ENCODE results near the gene SLC19A1. TPM values are rescaled to one million over a fixed set of nuclear protein-coding genes. Genes with fewer than 3 reads are reported as not detected.
A peak's percentile ranks its signal among the peaks of the same experiment; 100 is the strongest.

Gene SLC19A1
- total RNA-seq, 5 donors from 2014 or later (not counting 1 experiment from before 2014, with no cell fraction given) = 10.4 to 19.2 (median 16.4) TPM

DNA sequence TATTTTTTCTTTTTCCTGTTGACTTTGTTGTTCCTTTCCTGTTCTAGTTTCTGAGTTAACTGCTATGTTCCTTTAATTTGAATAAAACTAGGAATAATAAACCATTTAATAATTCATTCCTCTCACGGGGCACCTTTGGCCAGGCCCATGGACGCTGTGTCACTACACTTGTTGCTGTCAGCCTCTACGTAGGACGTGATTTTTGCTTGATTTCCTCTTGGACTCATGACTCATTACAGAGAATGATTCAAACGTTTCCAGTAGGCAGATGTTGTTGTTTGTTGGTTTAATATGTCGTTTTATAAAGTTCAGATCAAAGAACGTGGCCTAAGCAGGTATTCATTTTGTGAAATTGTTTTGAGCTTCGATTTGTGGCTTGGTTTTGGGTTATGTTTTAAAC is 9.1 kb upstream of the SLC19A1 start:
- peaks cover 0 to 7% of the 10 kb centered on the region in 2 donors for H3K36me3 ChIP-seq (ENCODE audit: control insufficient read depth in 2 of 2, extremely low read depth in 1 of 2, insufficient read depth in 1 of 2, low read length in 1 of 2)
- peak overlapping the region in 1 of 2 donors; percentile 51 for H3K4me3 ChIP-seq (ENCODE audit: control insufficient read depth in 1 of 2, extremely low read depth in 1 of 2, low read length in 1 of 2)
- H3K4me3 Mint-ChIP-seq = peak overlapping the region; percentile 57 to 87 (median 80)
- H3K36me3 Mint-ChIP-seq = no peaks in the 10 kb centered on the region
- peaks cover 35 to 43% (median 38%) of the 10 kb centered on the region in 3 donors for H3K4me1 Mint-ChIP-seq
- ChIA-PET POLR2A (interaction anchor here in 1 of 2 donors (0.7 kb wide), 1 partner anchor 68 kb away, joined by 3 read pairs; no protein-coding TSS in a partner anchor), CTCF (no interaction called here)
- no peaks in the 10 kb centered on the region for H3K27me3 Mint-ChIP-seq
- peaks cover 0 to 2% of the 10 kb centered on the region in 2 experiments for H3K27me3 ChIP-seq (replicated peaks in 1 of 2; ENCODE audit: control insufficient read depth in 2 of 2, extremely low read depth in 1 of 2, insufficient read depth in 2 of 2, low read length in 1 of 2)
- ATAC-seq (replicated peaks in 1 of 4) (peak in 2 of 4 experiments; percentile 31 to 37), DNase-seq (peak in 2 of 35 experiments; percentile 34 to 57)
- peak overlapping the region; percentile 36 for H3K27ac ChIP-seq (ENCODE audit: low read length)
- no peaks in the 10 kb centered on the region for H3K9me3 Mint-ChIP-seq
- no peaks in the 10 kb centered on the region for H3K9me3 ChIP-seq
- 8% methylated on average over 4 of the region's 8 CpGs for WGBS (ENCODE audit: insufficient coverage)
- peak overlapping the region; percentile 91 to 99 for H3K27ac Mint-ChIP-seq
- H3K4me1 ChIP-seq (ENCODE audit: control insufficient read depth in 1 of 2, extremely low read depth in 1 of 2, insufficient read depth in 2 of 2, low read length in 2 of 2) = peaks cover 31 to 47% of the 10 kb centered on the region in 2 experiments

DNA sequence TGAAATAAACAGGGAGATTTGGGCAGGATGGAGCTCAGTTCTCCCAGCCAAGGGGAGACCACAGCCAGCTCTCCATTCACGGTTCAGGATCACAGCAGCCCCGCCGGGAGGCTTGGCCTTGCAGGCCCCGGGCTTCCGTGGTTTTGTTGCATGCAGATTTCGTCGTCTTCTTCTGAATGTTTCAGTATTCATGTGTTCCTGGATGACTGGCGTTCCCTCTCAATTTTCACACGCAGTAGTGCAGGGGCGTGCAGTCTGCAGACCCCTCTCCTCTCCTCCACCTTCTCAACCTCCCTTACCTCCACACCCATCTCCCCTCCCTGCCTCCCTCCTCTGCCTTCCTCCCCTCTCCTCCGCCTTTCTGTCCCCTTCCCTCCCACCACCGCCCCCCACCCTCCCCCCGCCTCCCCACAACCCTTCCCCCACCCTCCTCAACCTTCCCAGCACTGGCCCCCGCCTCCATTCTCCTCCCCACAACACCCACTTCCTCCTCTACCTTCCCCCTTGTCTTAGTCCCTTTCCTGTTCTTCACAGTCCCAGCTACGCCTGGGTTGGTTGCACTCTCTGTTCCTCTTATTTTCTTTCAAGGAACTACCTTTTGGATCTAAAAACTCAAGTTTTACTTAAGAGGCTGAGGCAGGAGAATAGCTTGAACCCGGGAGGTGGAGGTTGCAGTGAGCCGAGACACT is 8.4 kb upstream of the SLC19A1 start:
- CTCF ChIA-PET = no interaction called here

DNA sequence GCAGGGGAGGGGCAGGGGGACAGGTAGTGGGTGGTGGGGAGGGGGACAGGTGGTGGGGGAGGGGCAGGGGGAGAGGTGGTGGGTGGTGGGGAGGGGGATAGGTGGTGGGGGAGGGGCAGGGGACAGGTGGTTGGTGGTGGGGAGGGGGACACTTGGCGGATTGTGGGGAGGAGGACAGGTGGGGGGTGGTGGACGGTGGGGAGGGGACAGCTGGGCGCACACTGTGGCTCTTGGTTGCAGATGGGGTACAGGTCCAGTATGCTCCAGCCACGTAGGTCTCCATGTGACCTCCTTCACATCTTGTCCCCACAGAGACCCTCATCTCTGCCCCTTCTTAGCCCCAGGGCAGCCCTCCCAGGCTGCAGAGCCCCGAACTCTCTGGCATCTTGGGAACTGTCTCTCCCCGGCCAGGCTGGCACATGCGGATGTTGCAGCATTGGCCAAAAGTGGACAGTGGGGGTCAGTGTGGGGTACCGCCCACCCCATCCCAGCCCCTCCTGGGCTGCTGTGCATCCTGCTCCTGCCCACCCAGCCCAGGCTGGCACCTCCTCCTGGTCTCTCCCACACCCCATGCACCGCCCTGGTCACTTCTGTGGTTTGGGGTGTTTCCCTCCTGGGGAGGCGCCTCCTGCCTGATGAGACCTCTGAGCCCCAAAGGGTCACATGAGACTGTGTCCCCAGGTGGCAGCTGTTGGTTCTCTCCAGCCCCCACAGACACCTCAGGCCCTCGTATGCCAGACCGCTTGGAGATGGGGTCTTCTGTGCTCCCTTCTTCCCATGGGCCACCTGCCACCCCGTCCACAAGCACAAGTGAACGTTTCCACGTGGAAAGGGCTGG is 7.6 kb upstream of the SLC19A1 start:
- Mint-ChIP-seq H3K4me3 (peak overlapping the region in 2 of 3 donors; percentile 60 to 87), H3K4me1 (peaks cover 34 to 43% (median 38%) of the 10 kb centered on the region in 3 donors), H3K9me3 (no peaks in the 10 kb centered on the region), H3K27ac (peak overlapping the region; percentile 87 to 88), H3K27me3 (no peaks in the 10 kb centered on the region), H3K36me3 (no peaks in the 10 kb centered on the region)
- H3K9me3 ChIP-seq = no peaks in the 10 kb centered on the region
- peak overlapping the region; percentile 51 for H3K27ac ChIP-seq (ENCODE audit: low read length)
- DNase-seq (no peak), ATAC-seq (replicated peaks in 1 of 4) (no peak)
- peak overlapping the region in 1 of 2 donors; percentile 63 for H3K4me3 ChIP-seq (ENCODE audit: control insufficient read depth in 1 of 2, extremely low read depth in 1 of 2, low read length in 1 of 2)
- 64% methylated on average over 3 of the region's 15 CpGs for WGBS (ENCODE audit: insufficient coverage)
- POLR2A ChIA-PET = no interaction called here
- CTCF ChIA-PET = no interaction called here
- H3K36me3 ChIP-seq (ENCODE audit: control insufficient read depth in 2 of 2, extremely low read depth in 1 of 2, insufficient read depth in 1 of 2, low read length in 1 of 2) = peaks cover 0 to 7% of the 10 kb centered on the region in 2 donors
- H3K4me1 ChIP-seq (ENCODE audit: control insufficient read depth in 1 of 2, extremely low read depth in 1 of 2, insufficient read depth in 2 of 2, low read length in 2 of 2) = peaks cover 31 to 39% of the 10 kb centered on the region in 2 experiments
- H3K27me3 ChIP-seq (replicated peaks in 1 of 2; ENCODE audit: control insufficient read depth in 2 of 2, extremely low read depth in 1 of 2, insufficient read depth in 2 of 2, low read length in 1 of 2) = peaks cover 0 to 2% of the 10 kb centered on the region in 2 experiments

More for the DNA sequence above, 8.4 kb upstream of the SLC19A1 start:
- Histone ChIP-seq H3K4me1 (ENCODE audit: control insufficient read depth in 1 of 2, extremely low read depth in 1 of 2, insufficient read depth in 2 of 2, low read length in 2 of 2) (peaks cover 31 to 40% of the 10 kb centered on the region in 2 experiments), H3K4me3 (ENCODE audit: control insufficient read depth in 1 of 2, extremely low read depth in 1 of 2, low read length in 1 of 2) (peak overlapping the region; percentile 18 to 63), H3K27me3 (replicated peaks in 1 of 2; ENCODE audit: control insufficient read depth in 2 of 2, extremely low read depth in 1 of 2, insufficient read depth in 2 of 2, low read length in 1 of 2) (peaks cover 0 to 2% of the 10 kb centered on the region in 2 experiments), H3K36me3 (ENCODE audit: control insufficient read depth in 2 of 2, extremely low read depth in 1 of 2, insufficient read depth in 1 of 2, low read length in 1 of 2) (peaks cover 0 to 7% of the 10 kb centered on the region in 2 donors), H3K27ac (ENCODE audit: low read length) (peak overlapping the region; percentile 51), H3K9me3 (no peaks in the 10 kb centered on the region)
- peaks cover 34 to 43% (median 38%) of the 10 kb centered on the region in 3 donors for H3K4me1 Mint-ChIP-seq
- H3K4me3 Mint-ChIP-seq = peak overlapping the region; percentile 57 to 87 (median 80)
- ATAC-seq (replicated peaks in 1 of 4) (peak in 3 of 4 experiments; percentile 23 to 36 (median 35)), DNase-seq (peak in 17 of 35 experiments; percentile 20 to 59 (median 30))
- H3K27me3 Mint-ChIP-seq = no peaks in the 10 kb centered on the region
- 6% methylated on average over 9 of the region's 17 CpGs for WGBS (ENCODE audit: insufficient coverage)
- no peaks in the 10 kb centered on the region for H3K36me3 Mint-ChIP-seq
- H3K9me3 Mint-ChIP-seq = no peaks in the 10 kb centered on the region
- POLR2A ChIA-PET = interaction anchor here in 1 of 2 donors (0.7 kb wide), 1 partner anchor 67 kb away, joined by 3 read pairs; no protein-coding TSS in a partner anchor
- H3K27ac Mint-ChIP-seq = peak overlapping the region; percentile 91 to 99

DNA sequence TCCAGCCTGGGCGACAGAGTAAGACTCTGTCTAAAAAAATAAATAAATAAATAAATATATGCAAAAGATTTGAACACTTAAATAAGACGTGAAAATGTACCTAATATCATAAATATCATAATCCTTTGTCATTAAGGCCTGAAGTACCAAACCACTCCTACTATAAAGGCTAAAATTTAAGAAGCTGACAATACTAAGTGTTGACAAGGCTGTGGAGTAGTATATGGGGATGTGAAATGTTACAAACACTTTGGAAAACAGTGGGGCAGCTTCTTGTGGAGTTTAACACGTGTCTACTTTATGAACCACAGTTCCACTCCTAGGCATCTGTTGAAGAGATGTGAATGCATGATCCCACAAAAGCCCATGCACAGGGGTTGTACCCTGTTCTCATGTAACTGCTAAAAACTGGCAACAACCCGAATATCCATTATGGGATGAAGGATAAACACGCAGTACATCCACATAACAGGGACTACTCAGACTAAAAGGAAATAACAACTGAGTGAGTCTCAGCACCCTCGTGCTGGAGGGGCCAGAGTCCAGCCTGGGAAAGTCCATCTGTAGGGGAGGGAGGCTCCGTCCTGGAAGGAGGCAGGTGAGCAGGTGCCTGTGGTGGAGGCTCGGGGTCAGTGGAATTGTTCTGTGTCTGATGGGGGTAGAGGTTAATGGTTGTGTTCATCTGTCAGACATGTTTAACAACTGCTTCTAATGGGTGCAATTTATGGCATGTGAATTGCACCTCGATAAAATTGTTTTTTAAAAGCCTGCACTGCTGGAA is 6.7 kb upstream of the SLC19A1 start:
- H3K27ac ChIP-seq (ENCODE audit: low read length) = no peak overlapping the region
- H3K27me3 Mint-ChIP-seq = no peaks in the 10 kb centered on the region
- peaks cover 29 to 38% (median 32%) of the 10 kb centered on the region in 3 donors for H3K4me1 Mint-ChIP-seq
- no peaks in the 10 kb centered on the region for H3K9me3 ChIP-seq
- ChIA-PET CTCF (no interaction called here), POLR2A (interaction anchor here in 1 of 2 donors (0.6 kb wide), 1 partner anchor 413 kb away, joined by 3 read pairs; no protein-coding TSS in a partner anchor)
- peak overlapping the region in 2 of 3 donors; percentile 32 to 76 for H3K4me3 Mint-ChIP-seq
- H3K36me3 Mint-ChIP-seq = no peaks in the 10 kb centered on the region
- peaks cover 0 to 2% of the 10 kb centered on the region in 2 experiments for H3K27me3 ChIP-seq (replicated peaks in 1 of 2; ENCODE audit: control insufficient read depth in 2 of 2, extremely low read depth in 1 of 2, insufficient read depth in 2 of 2, low read length in 1 of 2)
- peaks cover 0 to 7% of the 10 kb centered on the region in 2 donors for H3K36me3 ChIP-seq (ENCODE audit: control insufficient read depth in 2 of 2, extremely low read depth in 1 of 2, insufficient read depth in 1 of 2, low read length in 1 of 2)
- H3K27ac Mint-ChIP-seq = peak overlapping the region; percentile 71 to 89
- H3K4me1 ChIP-seq (ENCODE audit: control insufficient read depth in 1 of 2, extremely low read depth in 1 of 2, insufficient read depth in 2 of 2, low read length in 2 of 2) = peaks cover 31 to 39% of the 10 kb centered on the region in 2 experiments
- WGBS (ENCODE audit: insufficient coverage) = 93% methylated on average over 3 of the region's 9 CpGs
- H3K4me3 ChIP-seq (ENCODE audit: control insufficient read depth in 1 of 2, extremely low read depth in 1 of 2, low read length in 1 of 2) = no peak overlapping the region
- ATAC-seq (replicated peaks in 1 of 4) (no peak), DNase-seq (no peak)
- H3K9me3 Mint-ChIP-seq = no peaks in the 10 kb centered on the region

DNA sequence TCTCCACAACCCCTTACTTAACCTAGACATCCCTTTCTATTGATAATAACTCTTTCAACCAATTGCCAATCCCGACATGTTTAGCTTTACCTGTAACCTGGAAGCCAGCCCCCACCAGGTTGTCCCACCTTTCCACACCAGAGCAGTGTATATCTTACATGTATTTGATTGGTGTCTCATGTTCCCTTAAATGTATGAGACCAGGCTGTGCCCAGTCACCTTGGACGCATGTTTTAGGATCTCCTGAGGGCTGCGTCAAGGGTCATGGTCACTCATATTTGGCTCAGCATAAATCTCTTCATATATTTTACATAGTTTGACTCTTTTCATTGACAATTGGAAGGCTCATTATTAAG is 5.3 kb upstream of the SLC19A1 start:
- H3K27ac ChIP-seq (ENCODE audit: low read length) = no peak overlapping the region
- Mint-ChIP-seq H3K9me3 (no peaks in the 10 kb centered on the region), H3K36me3 (no peaks in the 10 kb centered on the region), H3K27ac (peak overlapping the region; percentile 24 to 29), H3K4me3 (no peak overlapping the region), H3K27me3 (no peaks in the 10 kb centered on the region), H3K4me1 (peaks cover 30 to 35% (median 32%) of the 10 kb centered on the region in 3 donors)
- ChIA-PET CTCF (no interaction called here), POLR2A (no interaction called here)
- H3K9me3 ChIP-seq = no peaks in the 10 kb centered on the region
- DNase-seq (no peak), ATAC-seq (replicated peaks in 1 of 4) (no peak)
- H3K27me3 ChIP-seq (replicated peaks in 1 of 2; ENCODE audit: control insufficient read depth in 2 of 2, extremely low read depth in 1 of 2, insufficient read depth in 2 of 2, low read length in 1 of 2) = no peaks in the 10 kb centered on the region
- WGBS (ENCODE audit: insufficient coverage) = 100% methylated on average over 1 of the region's 3 CpGs
- H3K36me3 ChIP-seq (ENCODE audit: control insufficient read depth in 2 of 2, extremely low read depth in 1 of 2, insufficient read depth in 1 of 2, low read length in 1 of 2) = peaks cover 0 to 7% of the 10 kb centered on the region in 2 donors
- no peak overlapping the region for H3K4me3 ChIP-seq (ENCODE audit: control insufficient read depth in 1 of 2, extremely low read depth in 1 of 2, low read length in 1 of 2)
- H3K4me1 ChIP-seq (ENCODE audit: control insufficient read depth in 1 of 2, extremely low read depth in 1 of 2, insufficient read depth in 2 of 2, low read length in 2 of 2) = peaks cover 28 to 45% of the 10 kb centered on the region in 2 experiments

Measured in T-cell (primary cell).